OCI-LY1 (cell line): Measurements from ENCODE around the gene C19orf47.

Experiments
- H2AFZ ChIP-seq: fragments of 200-600 bp; sonication (generic), shearing (Covaris generic); 2 replicates; pipeline ENCODE4 v1.6.0; 2014; ENCODE audit warnings: antibody characterized with exemption, mild to moderate bottlenecking, low read length
- H3F3A ChIP-seq: fragments of 200-600 bp; sonication (generic), shearing (Covaris generic); 2 replicates; pipeline ENCODE4 v1.6.0; 2014; ENCODE audit warnings: mild to moderate bottlenecking, antibody characterized with exemption, low read length, moderate library complexity; ENCODE audit not compliant: insufficient read depth
- H3K27ac ChIP-seq: fragments of 200-600 bp; sonication (generic); 2 replicates; pipeline ENCODE4 v1.5.1; 2014; ENCODE audit warnings: low read length, mixed run types, mild to moderate bottlenecking, low read depth; ENCODE audit not compliant: poor library complexity, severe bottlenecking
- H3K27me3 ChIP-seq: fragments of 200-600 bp; sonication (generic); 2 replicates; pipeline ENCODE4 v1.6.0; 2014; ENCODE audit warnings: antibody characterized with exemption, mild to moderate bottlenecking, low read length, moderate library complexity; ENCODE audit not compliant: insufficient read depth
- H3K36me3 ChIP-seq: fragments of 200-600 bp; sonication (generic); 2 replicates; pipeline ENCODE4 v1.6.1; 2014; ENCODE audit warnings: mild to moderate bottlenecking, antibody characterized with exemption, low read length, moderate library complexity, mixed read lengths; ENCODE audit not compliant: insufficient read depth
- H3K4me1 ChIP-seq: fragments of 200-600 bp; sonication (generic); 2 replicates; pipeline ENCODE4 v1.5.1; 2014; ENCODE audit warnings: mild to moderate bottlenecking, low read length, moderate library complexity; ENCODE audit not compliant: insufficient read depth, severe bottlenecking
- H3K4me2 ChIP-seq: fragments of 200-600 bp; sonication (generic), shearing (Covaris generic); 2 replicates; pipeline ENCODE4 v1.6.1; 2014; ENCODE audit warnings: low read length
- H3K4me3 ChIP-seq: fragments of 200-600 bp; sonication (generic); 2 replicates; pipeline ENCODE4 v1.5.1; 2014; ENCODE audit warnings: low read length, low read depth, mild to moderate bottlenecking, mixed read lengths; ENCODE audit not compliant: poor library complexity, severe bottlenecking
- H3K79me2 ChIP-seq: fragments of 200-600 bp; shearing (Covaris generic); 2 replicates; pipeline ENCODE4 v1.6.1; 2016; ENCODE audit warnings: mixed run types, low read length, mixed read lengths; ENCODE audit not compliant: insufficient read depth
- H3K9ac ChIP-seq: fragments of 200-600 bp; sonication (generic), shearing (Covaris generic); 2 replicates; pipeline ENCODE4 v1.6.1; 2014; ENCODE audit warnings: mild to moderate bottlenecking, low read length, mixed read lengths
- H3K9me2 ChIP-seq: fragments of 200-600 bp; sonication (generic), shearing (Covaris generic); 2 replicates; pipeline ENCODE4 v1.6.1; 2014; ENCODE audit warnings: low read depth, mild to moderate bottlenecking, low read length, mixed read lengths
- H3K9me3 ChIP-seq: fragments of 200-600 bp; shearing (Covaris generic); 2 replicates; pipeline ENCODE4 v1.6.1; 2014; ENCODE audit warnings: low read length, mixed read lengths
- H4K20me1 ChIP-seq: fragments of 200-600 bp; sonication (generic), shearing (Covaris generic); 2 replicates; pipeline ENCODE4 v1.6.0; 2016; ENCODE audit warnings: mild to moderate bottlenecking, low read length; ENCODE audit not compliant: insufficient read depth
- CTCF ChIP-seq: fragments of 200-600 bp; sonication (generic), shearing (Covaris generic); IDR thresholded peaks from 2 replicates; pipeline ENCODE4 v1.5.1; 2017; ENCODE audit warnings: mild to moderate bottlenecking, antibody characterized with exemption, low read length, moderate library complexity, mixed read lengths
- EZH2 ChIP-seq: fragments of 200-600 bp; sonication (generic), shearing (Covaris generic); IDR thresholded peaks from 2 replicates; pipeline ENCODE4 v1.8.0; 2017; ENCODE audit warnings: borderline replicate concordance, mixed run types, mild to moderate bottlenecking, antibody characterized with exemption, low read length, moderate library complexity, mixed read lengths

The C19orf47 gene

GRCh38 chr19:40298026-40298425 is 50.2 kb downstream of the C19orf47 start:
- Histone ChIP-seq H3K27me3 (no peaks in the 10 kb centered on the region), H3K4me1 (no peaks in the 10 kb centered on the region), H3K9me3 (no peaks in the 10 kb centered on the region), H3K79me2 (no peaks in the 10 kb centered on the region), H3K4me2 (no peak overlapping the region), H3K36me3 (no peaks in the 10 kb centered on the region), H3K4me3 (no peak overlapping the region), H3K9me2 (no peaks in the 10 kb centered on the region), H3K27ac (no peak overlapping the region), H3K9ac (no peak overlapping the region), H2AFZ (no peak overlapping the region), H4K20me1 (no peaks in the 10 kb centered on the region), H3F3A (no peaks in the 10 kb centered on the region)
- TF ChIP-seq CTCF: no peak
- no peak for TF ChIP-seq EZH2

GRCh38 chr19:40294560-40294959 is 53.6 kb downstream of the C19orf47 start:
- H3K4me1 ChIP-seq: no peaks in the 10 kb centered on the region
- no peak overlapping the region for H3K27ac ChIP-seq
- H3K9me2 ChIP-seq: no peaks in the 10 kb centered on the region
- H3K9ac ChIP-seq: no peak overlapping the region
- no peaks in the 10 kb centered on the region for H3F3A ChIP-seq
- no peaks in the 10 kb centered on the region for H3K9me3 ChIP-seq
- H3K27me3 ChIP-seq: no peaks in the 10 kb centered on the region
- H3K4me3 ChIP-seq: no peak overlapping the region
- H4K20me1 ChIP-seq: no peaks in the 10 kb centered on the region
- no peak for TF ChIP-seq CTCF
- TF ChIP-seq EZH2: no peak
- H2AFZ ChIP-seq: no peak overlapping the region
- H3K4me2 ChIP-seq: no peak overlapping the region
- H3K36me3 ChIP-seq: no peaks in the 10 kb centered on the region
- H3K79me2 ChIP-seq: no peaks in the 10 kb centered on the region

GRCh38 chr19:40286971-40287421 is 61.2 kb downstream of the C19orf47 start:
- peak overlapping the region; percentile 97 for H3K27ac ChIP-seq
- no peaks in the 10 kb centered on the region for H3K9me2 ChIP-seq
- peak overlapping the region; percentile 32 for H2AFZ ChIP-seq
- TF ChIP-seq CTCF (no peak), EZH2 (no peak)
- no peaks in the 10 kb centered on the region for H3K27me3 ChIP-seq
- H3K4me1 ChIP-seq: peaks cover 39% of the 10 kb centered on the region
- H3K4me3 ChIP-seq: no peak overlapping the region
- H3K9ac ChIP-seq: peak overlapping the region; percentile 78; the same call in 1 of the 2 replicates
- H3K36me3 ChIP-seq: no peaks in the 10 kb centered on the region; the same call in 1 of the 2 replicates
- H3K9me3 ChIP-seq: no peaks in the 10 kb centered on the region
- H3K79me2 ChIP-seq: peaks cover 26% of the 10 kb centered on the region
- no peaks in the 10 kb centered on the region for H4K20me1 ChIP-seq
- 0 out of 2 replicates have a peak, but pooled peaks cover 5% of the 10 kb centered on the region for H3F3A ChIP-seq
- peak overlapping the region; percentile 82; the same call in 1 of the 2 replicates for H3K4me2 ChIP-seq
